Lower leg skin (tissue), 4 donors: ENCODE measurements around the gene CAPN9. TPM values are rescaled to one million over a fixed set of nuclear protein-coding genes. Genes with fewer than 3 reads are reported as not detected.
"Not testable (repeated sequence)": the region's sequence is repeated elsewhere in the genome, so short reads cannot be mapped to it uniquely, and the experiment has no call there.

Source experiments
- DNase-seq, 2 donors: peaks; one replicate each; pipeline ENCODE4 v3.0.0-alpha.2; 2019; ENCODE audit warnings: low spot score in 2 of 2
- H3K4me3 ChIP-seq: fragments of 200-600 bp; sonication (generic); 2 replicates; pipeline ENCODE4 v1.5.1; 2017; ENCODE audit warnings: mild to moderate bottlenecking, low read depth; ENCODE audit not compliant: poor library complexity, severe bottlenecking
- CTCF ChIP-seq, 3 donors: fragments of 450-650 bp; IDR thresholded peaks; one replicate each; pipeline ENCODE4 v1.5.1; 2016; ENCODE audit warnings: antibody characterized with exemption in 3 of 3, mild to moderate bottlenecking in 3 of 3, moderate library complexity in 2 of 3
- POLR2A ChIP-seq, 2 donors: fragments of 450-650 bp; IDR thresholded peaks; one replicate each; pipeline ENCODE4 v1.6.1; 2016 to 2017; ENCODE audit warnings: antibody characterized with exemption in 2 of 2, mild to moderate bottlenecking in 1 of 2, moderate library complexity in 1 of 2
- WGBS, 2 donors: methylation state at CpG; one replicate each; pipeline ENCODE4 v1.1.5; 2018; 5-methylcytosine and 5-hydroxymethylcytosine counted together
- intact Hi-C: fragments of 100-400 bp; cut with DNase I; formaldehyde crosslinking; loops from one replicate; pipeline ENCODE4 v1.15.0; 2023; ENCODE audit warnings: low total_unique reads
- total RNA-seq, 4 donors: library from RNA; depleted of rRNA; stranded (reverse); fragments of >200 nt; gene quantifications; one replicate each; pipeline ENCODE4 v1.1.0, GENCODE V29; 2016

CAPN9 gene
- total RNA-seq, 4 donors from 2014 or later, result 0.11 to 1.1 (median 0.27) TPM

- no peak overlapping the region for H3K4me3 ChIP-seq
- WGBS, 2 donors, result 70 to 82% methylated on average over 10 of the region's 10 CpGs
- DNase-seq, result no peak
- TF ChIP-seq CTCF (IDR thresholded peaks at IDR 0.05) (no peak), POLR2A (IDR thresholded peaks at IDR 0.05) (no peak)
- intact Hi-C loops, result loop anchor here (5.0 kb wide), 1 partner anchor 1717 kb away; no protein-coding TSS in a partner anchor
Measured at GRCh38 chr1:230839173-230839572, 92.0 kb downstream of the CAPN9 start.

DNA sequence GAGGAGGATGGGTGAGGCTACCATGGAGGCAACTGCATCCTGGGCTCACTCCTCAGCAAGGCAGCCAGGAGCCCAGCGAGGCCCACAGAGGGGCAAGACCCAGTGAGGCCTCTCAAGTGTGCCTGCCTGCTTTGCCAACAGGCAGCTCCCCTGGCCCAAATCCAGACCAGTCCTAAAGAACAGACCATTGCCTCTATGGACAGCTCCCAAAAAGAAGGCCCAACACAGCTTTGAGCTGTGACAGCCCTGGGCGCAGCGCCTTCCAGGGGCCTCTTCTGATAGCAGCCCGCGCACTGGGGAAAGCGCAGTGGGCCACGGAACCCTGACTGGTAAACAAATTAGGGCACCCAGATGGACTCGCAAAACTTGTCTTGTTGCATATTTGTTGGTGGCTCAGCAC lies 95.6 kb downstream of the CAPN9 start:
- 91 to 98% methylated on average over 8 of the region's 8 CpGs for WGBS, 2 donors
- TF ChIP-seq POLR2A (IDR thresholded peaks at IDR 0.05) (no peak), CTCF (IDR thresholded peaks at IDR 0.05) (no peak)
- intact Hi-C loops, result no loop called here
- no peak for DNase-seq
- H3K4me3 ChIP-seq, result no peak overlapping the region

DNA sequence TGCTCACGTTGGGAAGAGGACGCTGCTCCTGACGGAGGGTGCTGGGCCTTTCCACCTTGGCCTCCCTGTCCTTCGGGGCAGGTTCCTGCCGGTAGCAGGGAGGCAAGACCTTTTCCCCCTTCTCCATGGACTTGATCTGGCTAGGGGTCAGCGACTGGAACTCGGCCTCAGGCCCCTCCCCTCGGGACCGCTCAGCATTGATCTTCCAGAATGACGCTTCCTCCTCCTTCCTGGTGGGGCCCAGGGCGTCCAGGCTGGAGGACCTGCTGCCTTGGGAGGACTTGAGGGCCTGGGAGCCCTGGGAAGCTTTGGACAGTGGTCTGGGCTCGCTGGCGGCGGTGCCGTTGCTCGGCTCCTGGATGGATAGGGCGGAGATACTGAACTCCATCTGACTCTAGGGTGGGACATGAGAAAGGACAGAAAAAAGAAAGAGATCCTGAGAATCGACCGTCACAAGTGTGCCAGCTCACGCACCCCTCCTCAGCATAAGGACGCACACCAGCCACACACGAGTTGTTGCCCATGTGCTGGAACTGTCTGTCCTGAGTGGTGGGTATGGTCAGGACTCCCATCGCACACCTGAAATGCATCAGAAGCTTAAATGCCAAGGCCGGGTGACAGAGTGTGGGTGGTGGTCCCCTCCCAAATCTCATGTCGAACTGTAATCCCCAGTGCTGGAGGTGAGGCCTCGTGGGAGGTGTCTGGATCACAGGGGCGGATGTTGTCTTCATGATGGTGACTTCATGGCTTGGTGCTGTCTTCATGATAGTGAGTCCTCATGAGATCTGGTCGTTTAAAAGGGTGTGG lies 96.5 kb downstream of the CAPN9 start:
- no peak overlapping the region for H3K4me3 ChIP-seq
- WGBS, 2 donors, result 89 to 92% methylated on average over 25 to 27 of the region's 28 CpGs
- no peak for DNase-seq
- TF ChIP-seq CTCF (IDR thresholded peaks at IDR 0.05) (no peak), POLR2A (IDR thresholded peaks at IDR 0.05) (no peak)
- intact Hi-C loops, result no loop called here

DNA sequence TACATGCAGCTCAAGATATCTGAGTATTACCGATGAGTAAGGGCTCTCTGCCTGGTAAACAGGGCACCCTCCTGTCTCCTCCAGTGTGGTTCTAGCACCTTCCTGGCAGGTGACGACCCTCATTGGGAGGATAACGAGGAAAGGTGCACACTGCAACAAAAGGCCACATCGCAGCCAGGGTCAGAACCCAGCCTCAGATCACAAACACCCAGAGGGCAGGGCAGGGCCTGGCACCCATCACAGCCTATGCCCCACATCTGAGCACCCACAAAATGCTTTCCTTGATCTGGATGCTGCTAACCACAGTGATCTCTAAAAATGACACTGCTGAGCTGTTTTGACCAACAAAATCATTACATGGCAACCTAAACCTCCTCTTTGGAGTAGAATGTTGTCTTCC lies 97.4 kb downstream of the CAPN9 start:
- no peak overlapping the region for H3K4me3 ChIP-seq
- no peak for DNase-seq
- TF ChIP-seq POLR2A (IDR thresholded peaks at IDR 0.05) (no peak), CTCF (IDR thresholded peaks at IDR 0.05) (no peak)
- intact Hi-C loops, result no loop called here
- 87 to 95% methylated on average over 4 of the region's 4 CpGs for WGBS, 2 donors

GRCh38 chr1:230845184-230845583 lies 98.0 kb downstream of the CAPN9 start:
- WGBS, 2 donors, result 82 to 84% methylated on average over 7 of the region's 7 CpGs
- DNase-seq, intact Hi-C loops: not testable (repeated sequence)

GRCh38 chr1:230848235-230848634 lies 101.0 kb downstream of the CAPN9 start:
- intact Hi-C loops, result no loop called here
- TF ChIP-seq CTCF (IDR thresholded peaks at IDR 0.05), result no peak
- no peak for TF ChIP-seq POLR2A (IDR thresholded peaks at IDR 0.05)
- DNase-seq, result no peak
- H3K4me3 ChIP-seq, result no peak overlapping the region
- 85 to 95% methylated on average over 3 of the region's 3 CpGs for WGBS, 2 donors

More at GRCh38 chr1:230845184-230845583, 98.0 kb downstream of the CAPN9 start:
- H3K4me3 ChIP-seq, result not testable (repeated sequence)
